Stomach (tissue), 4 donors: ENCODE data around the gene VEZT.

Experiments
- CTCF ChIP-seq, 7 experiments: fragments of 450-650 bp in 4 of 7; fragments of 200-600 bp in 3 of 7; sonication (generic) in 3 of 7; IDR thresholded peaks; one replicate each; pipeline ENCODE4 v1.5.1; 2016 to 2019; ENCODE audit warnings: antibody characterized with exemption in 7 of 7, control low read depth in 2 of 7, mild to moderate bottlenecking in 1 of 7
- EP300 ChIP-seq: sonication (generic); formaldehyde crosslinking; IDR thresholded peaks from one replicate; pipeline ENCODE4 v1.6.1; 2017; ENCODE audit warnings: antibody characterized with exemption
- POLR2AphosphoS5 ChIP-seq, 3 donors: sonication (generic); formaldehyde crosslinking; IDR thresholded peaks; one replicate each; pipeline ENCODE4 v1.6.1; 2016; ENCODE audit warnings: antibody characterized with exemption in 3 of 3

GRCh38 chr12:95342008-95342407, 124.4 kb downstream of the VEZT start:
- TF ChIP-seq CTCF (IDR thresholded peaks at IDR 0.05) (no peak), POLR2AphosphoS5 (IDR thresholded peaks at IDR 0.05) (no peak), EP300 (no peak)
